Endothelial cell of umbilical vein (primary cell): ENCODE data around the gene CMIP.

ENCODE experiments used
- EZH2 ChIP-seq: IDR thresholded peaks from 2 replicates; pipeline ENCODE4 v1.6.1; 2012; ENCODE audit warnings: borderline replicate concordance, low read depth, mild to moderate bottlenecking, moderate library complexity, low read length, inconsistent platforms; ENCODE audit not compliant: severe bottlenecking
- JUN ChIP-seq: IDR thresholded peaks from 2 replicates; pipeline ENCODE4 v1.6.1; 2011; ENCODE audit warnings: borderline replicate concordance, low read depth; ENCODE audit not compliant: insufficient read length, insufficient read depth
- POLR2A ChIP-seq: IDR thresholded peaks from 2 replicates; pipeline ENCODE4 v1.6.1; 2012; ENCODE audit warnings: low read depth, mild to moderate bottlenecking, control low read depth, low read length
- POLR2AphosphoS5 ChIP-seq: IDR thresholded peaks from 2 replicates; pipeline ENCODE4 v1.6.1; 2012; ENCODE audit warnings: low read depth, mild to moderate bottlenecking, control low read depth, low read length, moderate library complexity; ENCODE audit not compliant: insufficient read depth
- TF ChIP-seq, protein P1 (sequence below), 2 donors: IDR thresholded peaks; 1 replicate in 1 of 2; 2 replicates in 1 of 2; pipeline ENCODE4 v1.5.1; 2011; ENCODE audit warnings: low read length in 2 of 2, mild to moderate bottlenecking in 2 of 2, moderate library complexity in 2 of 2, control low read depth in 1 of 2, inconsistent platforms in 1 of 2, low read depth in 1 of 2; ENCODE audit not compliant: insufficient read depth in 1 of 2; ENCODE audit errors: extremely low read depth in 1 of 2
- TF ChIP-seq, protein P2 (sequence below): IDR thresholded peaks from 2 replicates; pipeline ENCODE4 v1.6.1; 2011; ENCODE audit not compliant: insufficient read depth, insufficient read length

DNA sequence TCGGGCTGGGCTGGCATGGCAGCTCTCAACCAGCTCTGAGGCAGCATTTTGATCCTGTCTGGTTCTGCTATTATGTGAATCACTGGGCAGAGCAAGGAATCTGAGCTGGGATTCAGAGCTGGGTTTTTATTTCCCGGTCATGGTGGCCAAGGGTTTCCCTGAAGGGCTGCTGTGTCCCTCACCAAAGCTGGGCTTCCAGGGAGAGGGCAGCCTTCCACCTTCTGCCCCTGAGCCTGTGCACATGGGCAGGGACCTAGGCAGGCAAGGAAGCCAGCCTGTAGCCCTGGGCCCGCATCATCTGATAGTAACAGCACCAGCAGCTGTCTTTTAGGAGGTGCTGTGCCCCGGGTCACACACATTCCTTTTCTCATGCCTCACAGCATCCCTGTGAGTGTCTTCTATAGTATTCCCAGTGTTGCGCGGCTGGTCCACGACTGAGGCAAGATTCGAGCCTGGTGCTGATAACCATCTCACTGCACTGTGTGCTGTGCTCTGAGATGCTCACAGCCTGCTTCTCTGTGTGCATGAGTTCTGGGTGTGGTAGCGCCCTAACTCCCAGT, 249.2 kb downstream of the CMIP start:
- TF ChIP-seq POLR2AphosphoS5 (no peak), EZH2 (no peak), POLR2A (no peak), JUN (no peak)
- TF ChIP-seq, protein P1, sequence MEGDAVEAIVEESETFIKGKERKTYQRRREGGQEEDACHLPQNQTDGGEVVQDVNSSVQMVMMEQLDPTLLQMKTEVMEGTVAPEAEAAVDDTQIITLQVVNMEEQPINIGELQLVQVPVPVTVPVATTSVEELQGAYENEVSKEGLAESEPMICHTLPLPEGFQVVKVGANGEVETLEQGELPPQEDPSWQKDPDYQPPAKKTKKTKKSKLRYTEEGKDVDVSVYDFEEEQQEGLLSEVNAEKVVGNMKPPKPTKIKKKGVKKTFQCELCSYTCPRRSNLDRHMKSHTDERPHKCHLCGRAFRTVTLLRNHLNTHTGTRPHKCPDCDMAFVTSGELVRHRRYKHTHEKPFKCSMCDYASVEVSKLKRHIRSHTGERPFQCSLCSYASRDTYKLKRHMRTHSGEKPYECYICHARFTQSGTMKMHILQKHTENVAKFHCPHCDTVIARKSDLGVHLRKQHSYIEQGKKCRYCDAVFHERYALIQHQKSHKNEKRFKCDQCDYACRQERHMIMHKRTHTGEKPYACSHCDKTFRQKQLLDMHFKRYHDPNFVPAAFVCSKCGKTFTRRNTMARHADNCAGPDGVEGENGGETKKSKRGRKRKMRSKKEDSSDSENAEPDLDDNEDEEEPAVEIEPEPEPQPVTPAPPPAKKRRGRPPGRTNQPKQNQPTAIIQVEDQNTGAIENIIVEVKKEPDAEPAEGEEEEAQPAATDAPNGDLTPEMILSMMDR (IDR thresholded peaks at IDR 0.05; ENCODE audit: extremely low read depth in 1 of 2, insufficient read depth in 1 of 2, low read depth in 1 of 2, low read length in 2 of 2): no peak
- TF ChIP-seq, protein P2, sequence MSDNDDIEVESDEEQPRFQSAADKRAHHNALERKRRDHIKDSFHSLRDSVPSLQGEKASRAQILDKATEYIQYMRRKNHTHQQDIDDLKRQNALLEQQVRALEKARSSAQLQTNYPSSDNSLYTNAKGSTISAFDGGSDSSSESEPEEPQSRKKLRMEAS: no peak
